Trophoblast cell (in vitro differentiated cells and primary cell): Measurements from ENCODE around the gene CDC27.
A peak's percentile ranks its signal among the peaks of the same experiment; 100 is the strongest.
"Not testable (repeated sequence)": the region's sequence is repeated elsewhere in the genome, so short reads cannot be mapped to it uniquely, and the experiment has no call there.

Experiments used
- DNase-seq, 2 donors: peaks; one replicate each; pipeline ENCODE4 v3.0.0-alpha.2; 2016
- H2AFZ ChIP-seq: 2 replicates; pipeline ENCODE4 v1.6.1; 2013; ENCODE audit warnings: low read length, moderate library complexity, mild to moderate bottlenecking; ENCODE audit not compliant: insufficient read depth, poor library complexity
- H2AK5ac ChIP-seq: 2 replicates; pipeline ENCODE4 v1.6.1; 2013; ENCODE audit warnings: mild to moderate bottlenecking, low read length
- H2BK120ac ChIP-seq: 2 replicates; pipeline ENCODE4 v1.6.1; 2013; ENCODE audit warnings: low read length, mild to moderate bottlenecking, moderate library complexity; ENCODE audit not compliant: insufficient read depth, poor library complexity
- H2BK12ac ChIP-seq: 2 replicates; pipeline ENCODE4 v1.6.1; 2013; ENCODE audit warnings: mild to moderate bottlenecking, low read length, moderate library complexity
- H2BK5ac ChIP-seq: 2 replicates; pipeline ENCODE4 v1.6.1; 2013; ENCODE audit warnings: low read length, low read depth, moderate library complexity, mild to moderate bottlenecking; ENCODE audit not compliant: poor library complexity
- H3K14ac ChIP-seq: 2 replicates; pipeline ENCODE4 v1.6.1; 2013; ENCODE audit warnings: mild to moderate bottlenecking, low read length
- H3K18ac ChIP-seq: 2 replicates; pipeline ENCODE4 v1.6.1; 2013; ENCODE audit warnings: mild to moderate bottlenecking, low read length
- H3K23ac ChIP-seq: 2 replicates; pipeline ENCODE4 v1.6.1; 2013; ENCODE audit warnings: low read length
- H3K27ac ChIP-seq: 2 replicates; pipeline ENCODE4 v1.5.1; 2013; ENCODE audit warnings: low read depth, mild to moderate bottlenecking, inconsistent platforms, low read length, moderate library complexity
- H3K27me3 ChIP-seq: 2 replicates; pipeline ENCODE4 v1.6.1; 2013; ENCODE audit warnings: inconsistent platforms, mild to moderate bottlenecking, low read length, moderate library complexity; ENCODE audit not compliant: insufficient read depth
- H3K36me3 ChIP-seq, 2 experiments: 1 replicate in 1 of 2; 2 replicates in 1 of 2; pipeline ENCODE4 v1.6.1; 2013; ENCODE audit warnings: low read length in 2 of 2, mild to moderate bottlenecking in 2 of 2, moderate library complexity in 1 of 2; ENCODE audit not compliant: insufficient read depth in 2 of 2, control insufficient read depth in 1 of 2
- H3K4ac ChIP-seq: 2 replicates; pipeline ENCODE4 v1.6.1; 2013; ENCODE audit warnings: low read depth, mild to moderate bottlenecking, low read length, moderate library complexity
- H3K4me1 ChIP-seq, 2 experiments: 1 replicate in 1 of 2; 2 replicates in 1 of 2; pipeline ENCODE4 v1.6.1; 2013; ENCODE audit warnings: low read length in 2 of 2, mild to moderate bottlenecking in 2 of 2, moderate library complexity in 1 of 2; ENCODE audit not compliant: insufficient read depth in 2 of 2, control insufficient read depth in 1 of 2
- H3K4me2 ChIP-seq: 2 replicates; pipeline ENCODE4 v1.6.1; 2013; ENCODE audit warnings: inconsistent platforms, mild to moderate bottlenecking, low read length, moderate library complexity
- H3K4me3 ChIP-seq: 2 replicates; pipeline ENCODE4 v1.5.1; 2013; ENCODE audit warnings: mild to moderate bottlenecking, low read depth, low read length, inconsistent platforms
- H3K79me1 ChIP-seq: one replicate; pipeline ENCODE4 v1.6.1; 2013; ENCODE audit warnings: low read length
- H3K79me2 ChIP-seq: 2 replicates; pipeline ENCODE4 v1.6.1; 2013; ENCODE audit warnings: low read length, mild to moderate bottlenecking; ENCODE audit not compliant: control insufficient read depth, insufficient read depth, poor library complexity
- H3K9ac ChIP-seq: 2 replicates; pipeline ENCODE4 v1.6.1; 2013; ENCODE audit warnings: mild to moderate bottlenecking, low read length
- H3K9me3 ChIP-seq: 2 replicates; pipeline ENCODE4 v1.6.1; 2013; ENCODE audit warnings: low read depth, mild to moderate bottlenecking, control low read depth, inconsistent platforms, low read length; ENCODE audit not compliant: insufficient read depth
- H4K12ac ChIP-seq: 2 replicates; pipeline ENCODE4 v1.6.1; 2013; ENCODE audit warnings: low read depth, mild to moderate bottlenecking, low read length, moderate library complexity
- H4K8ac ChIP-seq: 2 replicates; pipeline ENCODE4 v1.6.1; 2013; ENCODE audit warnings: low read depth, mild to moderate bottlenecking, low read length, moderate library complexity
- H4K91ac ChIP-seq: one replicate; pipeline ENCODE4 v1.6.1; 2013; ENCODE audit warnings: low read depth, mild to moderate bottlenecking, low read length, moderate library complexity
- WGBS: extraction: QIAGEN DNeasy Blood & Tissue Kit; methylation state at CpG from one replicate; pipeline ENCODE4 v1.1.7; 2013; ENCODE audit warnings: missing lambda C conversion rate; ENCODE audit not compliant: insufficient read length, insufficient coverage; ENCODE audit errors: extremely low coverage; 5-methylcytosine and 5-hydroxymethylcytosine counted together

CDC27 gene

GRCh38 chr17:47188271-47188875, 722 bp downstream of the CDC27 start:
- Histone ChIP-seq H3K14ac (peak overlapping the region; percentile 98), H4K91ac (peak overlapping the region; percentile 92), H3K79me1 (peaks cover 6% of the 10 kb centered on the region), H3K27me3 (no peaks in the 10 kb centered on the region), H3K79me2 (peaks cover 13% of the 10 kb centered on the region), H3K4ac (peak overlapping the region; percentile 88), H2AK5ac (peak overlapping the region; percentile 87), H4K12ac (peak overlapping the region; percentile 99), H2BK12ac (no peak overlapping the region), H3K18ac (peak overlapping the region; percentile 97), H4K8ac (peak overlapping the region; percentile 92), H2AFZ (peak overlapping the region; percentile 99), H3K9me3 (no peaks in the 10 kb centered on the region), H3K4me1 (no peaks in the 10 kb centered on the region), H3K9ac (peak overlapping the region; percentile 94), H3K4me3 (peak overlapping the region; percentile 91), H3K4me2 (peak overlapping the region; percentile 85), H2BK120ac (peak overlapping the region; percentile 90), H2BK5ac (peak overlapping the region; percentile 82), H3K23ac (peak overlapping the region; percentile 87), H3K36me3 (no peaks in the 10 kb centered on the region), H3K27ac (peak overlapping the region; percentile 82)
- peak in 1 of 2 donors; percentile 28 for DNase-seq
- no CpG with 5 or more reads among the region's 15 CpGs for WGBS

DNA sequence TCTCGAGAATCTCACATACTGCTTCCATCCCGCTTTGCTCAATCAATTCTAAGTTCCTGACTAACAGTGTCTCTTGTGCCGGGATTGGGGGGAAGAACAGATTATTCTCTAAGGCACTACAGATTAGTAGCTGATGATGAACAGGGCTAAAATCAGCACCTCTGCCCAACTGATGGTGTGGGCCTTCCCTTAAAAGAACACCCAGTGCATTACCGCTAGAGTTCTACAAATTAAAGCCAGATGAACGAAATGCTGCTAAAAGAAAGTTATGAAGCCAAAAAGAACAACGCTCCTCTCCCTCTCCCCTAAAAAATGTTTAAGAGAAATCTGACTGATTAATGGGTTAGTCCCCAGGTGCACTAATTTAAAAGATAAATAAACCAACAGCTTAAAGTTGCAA, 4.4 kb downstream of the CDC27 start:
- Histone ChIP-seq H3K9ac (no peak overlapping the region), H4K91ac (no peak overlapping the region), H3K4me1 (no peaks in the 10 kb centered on the region), H3K14ac (no peak overlapping the region), H3K79me2 (peaks cover 13% of the 10 kb centered on the region), H3K27me3 (no peaks in the 10 kb centered on the region), H2BK5ac (no peak overlapping the region), H4K12ac (no peak overlapping the region), H3K27ac (no peak overlapping the region), H2BK12ac (no peak overlapping the region), H3K79me1 (peaks cover 6% of the 10 kb centered on the region), H3K23ac (no peak overlapping the region), H2AK5ac (no peak overlapping the region), H3K4me2 (no peak overlapping the region), H4K8ac (no peak overlapping the region), H3K9me3 (no peaks in the 10 kb centered on the region), H2AFZ (no peak overlapping the region), H2BK120ac (no peak overlapping the region), H3K4me3 (no peak overlapping the region), H3K36me3 (peaks cover 2 to 6% of the 10 kb centered on the region in 2 experiments), H3K18ac (no peak overlapping the region), H3K4ac (peak overlapping the region; percentile 11)
- WGBS: no CpG with 5 or more reads among the region's 6 CpGs
- no peak for DNase-seq

GRCh38 chr17:47180988-47181387, 8.1 kb downstream of the CDC27 start:
- not testable (repeated sequence) for H3K14ac ChIP-seq, H3K79me1 ChIP-seq, H4K12ac ChIP-seq, H3K27ac ChIP-seq, H2AFZ ChIP-seq, H2AK5ac ChIP-seq, H2BK12ac ChIP-seq, H4K91ac ChIP-seq, DNase-seq, H3K4me1 ChIP-seq, H3K4me2 ChIP-seq, H3K9me3 ChIP-seq, H3K27me3 ChIP-seq, H3K4ac ChIP-seq, H3K4me3 ChIP-seq, H3K18ac ChIP-seq, H2BK120ac ChIP-seq, H3K79me2 ChIP-seq, H3K23ac ChIP-seq, H4K8ac ChIP-seq, H2BK5ac ChIP-seq, H3K9ac ChIP-seq
- no CpG with 5 or more reads among the region's 4 CpGs for WGBS
- H3K36me3 ChIP-seq: peaks cover 9 to 12% of the 10 kb centered on the region in 2 experiments

DNA sequence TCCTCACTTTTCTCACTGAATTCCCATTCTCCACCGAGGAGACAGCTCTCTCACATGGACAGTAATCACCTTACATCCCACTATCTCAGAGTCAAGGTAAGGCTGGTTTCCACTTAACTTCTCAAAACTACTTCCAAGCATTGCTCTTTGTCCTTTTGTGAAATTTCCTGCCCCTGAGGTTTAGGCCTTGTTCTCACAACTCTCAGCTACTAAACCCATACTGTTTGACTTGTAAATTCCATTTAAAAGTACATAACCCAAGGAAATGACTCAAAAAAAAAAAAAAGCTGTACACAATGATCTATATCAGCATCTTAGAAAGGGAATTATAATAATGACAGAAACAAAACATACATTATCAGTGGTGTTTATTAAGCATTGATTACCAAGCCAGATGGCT, 8.8 kb downstream of the CDC27 start:
- H3K4me2 ChIP-seq: no peak overlapping the region
- H4K91ac ChIP-seq: no peak overlapping the region
- H3K79me2 ChIP-seq: peaks cover 3% of the 10 kb centered on the region
- WGBS: no CpG with 5 or more reads among the region's 1 CpG
- H3K14ac ChIP-seq: no peak overlapping the region
- no peak overlapping the region for H2BK5ac ChIP-seq
- peaks cover 9 to 14% of the 10 kb centered on the region in 2 experiments for H3K36me3 ChIP-seq
- H3K27me3 ChIP-seq: no peaks in the 10 kb centered on the region
- DNase-seq: no peak
- H4K8ac ChIP-seq: no peak overlapping the region
- no peak overlapping the region for H3K23ac ChIP-seq
- H3K27ac ChIP-seq: no peak overlapping the region
- H3K18ac ChIP-seq: no peak overlapping the region
- no peak overlapping the region for H2BK120ac ChIP-seq
- H3K4me1 ChIP-seq: no peaks in the 10 kb centered on the region
- H3K9ac ChIP-seq: no peak overlapping the region
- H4K12ac ChIP-seq: no peak overlapping the region
- H2AFZ ChIP-seq: no peak overlapping the region
- H3K4ac ChIP-seq: no peak overlapping the region
- no peaks in the 10 kb centered on the region for H3K79me1 ChIP-seq
- no peak overlapping the region for H2AK5ac ChIP-seq
- H2BK12ac ChIP-seq: no peak overlapping the region
- H3K9me3 ChIP-seq: no peaks in the 10 kb centered on the region
- H3K4me3 ChIP-seq: no peak overlapping the region
